ENCODE measurements around the gene KNCN. TPM values are rescaled to one million over a fixed set of nuclear protein-coding genes. Genes with fewer than 3 reads are reported as not detected.

The KNCN gene
- total RNA-seq, 1 donor from 2014 or later: not detected

DNA sequence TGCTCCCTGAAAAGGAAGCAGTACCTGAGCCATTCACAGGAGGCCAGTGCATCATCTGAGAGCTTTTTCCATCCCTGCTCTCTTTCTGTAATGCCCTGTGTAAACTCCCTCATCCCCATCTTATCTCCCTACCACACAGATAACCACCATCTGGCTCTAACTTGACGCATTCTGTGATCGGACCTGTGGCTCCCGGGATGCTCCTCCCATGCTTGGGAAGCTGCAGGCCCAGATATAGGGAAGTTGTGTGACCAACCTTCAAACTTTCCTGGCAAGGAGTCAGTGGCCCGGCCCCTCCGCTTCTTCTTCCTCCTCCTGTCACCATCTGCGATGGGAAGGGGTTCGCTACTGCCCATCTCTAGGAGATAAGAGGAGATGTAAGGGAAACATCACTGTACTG lies 31.5 kb upstream of the KNCN start:
- no peak for DNase-seq (ENCODE audit: low spot score in 2 of 2, unreplicated experiment in 2 of 2)
- TF ChIP-seq, protein P1, sequence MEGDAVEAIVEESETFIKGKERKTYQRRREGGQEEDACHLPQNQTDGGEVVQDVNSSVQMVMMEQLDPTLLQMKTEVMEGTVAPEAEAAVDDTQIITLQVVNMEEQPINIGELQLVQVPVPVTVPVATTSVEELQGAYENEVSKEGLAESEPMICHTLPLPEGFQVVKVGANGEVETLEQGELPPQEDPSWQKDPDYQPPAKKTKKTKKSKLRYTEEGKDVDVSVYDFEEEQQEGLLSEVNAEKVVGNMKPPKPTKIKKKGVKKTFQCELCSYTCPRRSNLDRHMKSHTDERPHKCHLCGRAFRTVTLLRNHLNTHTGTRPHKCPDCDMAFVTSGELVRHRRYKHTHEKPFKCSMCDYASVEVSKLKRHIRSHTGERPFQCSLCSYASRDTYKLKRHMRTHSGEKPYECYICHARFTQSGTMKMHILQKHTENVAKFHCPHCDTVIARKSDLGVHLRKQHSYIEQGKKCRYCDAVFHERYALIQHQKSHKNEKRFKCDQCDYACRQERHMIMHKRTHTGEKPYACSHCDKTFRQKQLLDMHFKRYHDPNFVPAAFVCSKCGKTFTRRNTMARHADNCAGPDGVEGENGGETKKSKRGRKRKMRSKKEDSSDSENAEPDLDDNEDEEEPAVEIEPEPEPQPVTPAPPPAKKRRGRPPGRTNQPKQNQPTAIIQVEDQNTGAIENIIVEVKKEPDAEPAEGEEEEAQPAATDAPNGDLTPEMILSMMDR (IDR thresholded peaks at IDR 0.05; ENCODE audit: unreplicated experiment): no peak
- no peaks in the 10 kb centered on the region for H3K4me1 Mint-ChIP-seq
- H3K9me3 Mint-ChIP-seq: no peaks in the 10 kb centered on the region
- no peak overlapping the region for H3K27ac Mint-ChIP-seq
- H3K4me3 Mint-ChIP-seq: no peak overlapping the region
- H3K27me3 Mint-ChIP-seq (ENCODE audit: low read depth): no peaks in the 10 kb centered on the region
- peaks cover 27% of the 10 kb centered on the region for H3K36me3 Mint-ChIP-seq

DNA sequence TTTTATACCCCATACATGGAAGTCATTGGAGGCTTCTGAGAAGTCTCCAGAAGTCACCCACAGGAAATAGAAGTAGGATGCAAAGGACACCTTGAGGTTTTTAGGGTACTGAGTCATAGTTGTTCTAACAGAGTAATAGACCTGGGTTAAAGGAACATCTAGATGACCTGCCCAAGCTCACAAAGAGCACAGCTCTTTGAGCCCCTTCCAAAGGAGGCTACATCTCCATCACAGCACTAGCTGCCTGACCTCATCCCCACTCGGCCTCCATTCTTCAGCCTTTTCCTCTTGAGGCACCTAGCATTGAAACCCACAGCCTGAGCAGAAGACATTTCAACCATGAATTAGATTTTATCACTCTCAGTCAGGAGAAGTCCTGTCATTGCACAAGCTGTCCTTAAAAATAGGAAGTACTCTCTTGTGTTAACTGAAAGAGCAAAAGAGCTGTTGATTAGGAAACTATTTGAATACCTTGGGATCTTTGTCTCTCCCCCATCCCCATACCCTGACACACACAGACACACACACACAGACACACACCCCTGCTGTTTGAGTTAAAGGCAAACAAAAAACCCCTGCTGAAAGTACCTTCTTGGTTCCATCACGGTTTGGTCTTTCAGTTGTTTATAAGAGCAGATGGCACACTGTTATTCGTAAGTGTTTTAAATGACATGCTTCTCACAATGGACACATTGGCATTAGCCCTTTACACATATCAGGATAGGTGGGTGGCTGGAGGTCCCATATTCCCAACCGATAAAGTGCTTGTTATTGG lies 30.4 kb upstream of the KNCN start:
- no peaks in the 10 kb centered on the region for H3K9me3 Mint-ChIP-seq
- no peak overlapping the region for H3K27ac Mint-ChIP-seq
- H3K4me1 Mint-ChIP-seq: no peaks in the 10 kb centered on the region
- peaks cover 28% of the 10 kb centered on the region for H3K36me3 Mint-ChIP-seq
- no peak overlapping the region for H3K4me3 Mint-ChIP-seq
- TF ChIP-seq, protein P1 (IDR thresholded peaks at IDR 0.05; ENCODE audit: unreplicated experiment): no peak
- no peaks in the 10 kb centered on the region for H3K27me3 Mint-ChIP-seq (ENCODE audit: low read depth)
- no peak for DNase-seq (ENCODE audit: low spot score in 2 of 2, unreplicated experiment in 2 of 2)

DNA sequence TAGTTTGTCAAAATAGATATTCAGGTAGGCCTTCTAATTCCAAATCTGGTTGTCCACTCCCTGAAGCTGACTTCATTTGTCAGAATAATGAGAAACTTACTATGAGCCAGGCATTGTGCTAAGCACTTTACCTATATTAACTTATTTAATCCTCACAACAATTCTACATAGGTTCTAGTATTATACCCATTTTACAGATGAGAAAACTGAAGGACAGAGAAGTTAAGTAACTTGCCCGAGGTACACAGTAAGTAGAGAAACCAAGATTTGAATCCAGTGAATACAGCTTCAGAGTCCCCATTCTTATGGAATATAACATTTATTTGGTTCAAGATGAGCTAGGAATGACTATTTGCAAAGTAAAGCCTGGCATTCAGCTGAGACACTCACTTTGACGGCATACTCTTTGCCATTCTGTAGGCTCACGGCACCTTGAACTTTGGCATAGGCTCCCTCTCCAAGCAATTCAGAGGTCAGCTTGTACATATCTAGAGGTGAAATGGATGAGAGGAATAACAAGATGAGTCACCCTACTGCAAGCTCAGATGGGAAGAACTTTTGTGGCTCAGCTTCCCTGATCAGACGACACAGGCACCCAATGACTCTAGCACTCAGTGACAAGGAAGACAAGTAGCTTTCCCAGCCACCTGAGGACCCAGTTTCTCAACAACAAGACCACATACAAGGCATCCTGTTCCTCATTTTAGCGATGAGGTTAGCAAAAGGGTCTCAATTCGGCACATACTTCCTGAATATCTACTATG lies 28.9 kb upstream of the KNCN start:
- H3K27me3 Mint-ChIP-seq (ENCODE audit: low read depth): no peaks in the 10 kb centered on the region
- peaks cover 28% of the 10 kb centered on the region for H3K36me3 Mint-ChIP-seq
- TF ChIP-seq, protein P1 (IDR thresholded peaks at IDR 0.05; ENCODE audit: unreplicated experiment): no peak
- H3K9me3 Mint-ChIP-seq: no peaks in the 10 kb centered on the region
- DNase-seq (ENCODE audit: low spot score in 2 of 2, unreplicated experiment in 2 of 2): no peak
- peaks cover 5% of the 10 kb centered on the region for H3K4me1 Mint-ChIP-seq
- H3K27ac Mint-ChIP-seq: no peak overlapping the region
- no peak overlapping the region for H3K4me3 Mint-ChIP-seq

DNA sequence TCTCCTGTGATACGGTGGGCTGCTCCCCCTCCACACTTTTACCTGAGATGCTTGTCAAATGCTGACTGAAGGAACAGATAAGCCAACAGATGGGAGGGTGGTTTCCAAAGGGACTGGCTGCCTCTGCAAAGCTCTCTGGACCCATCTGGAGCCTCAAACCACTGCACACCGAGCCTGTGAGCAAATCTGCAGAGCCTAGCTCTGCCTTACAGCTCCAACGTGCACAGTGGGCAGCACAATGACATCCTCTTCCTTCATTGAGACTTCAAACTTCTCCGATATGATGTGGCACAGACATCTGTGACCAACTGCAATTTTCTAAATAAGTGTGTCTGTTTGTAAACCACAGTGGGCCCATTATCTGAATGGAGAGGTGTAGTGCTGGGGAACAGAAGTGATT lies 26.2 kb upstream of the KNCN start:
- Mint-ChIP-seq H3K27me3 (ENCODE audit: low read depth) (no peaks in the 10 kb centered on the region), H3K27ac (no peak overlapping the region), H3K9me3 (no peaks in the 10 kb centered on the region), H3K4me1 (peaks cover 8% of the 10 kb centered on the region), H3K36me3 (peaks cover 25% of the 10 kb centered on the region), H3K4me3 (no peak overlapping the region)
- no peak for DNase-seq (ENCODE audit: low spot score in 2 of 2, unreplicated experiment in 2 of 2)
- TF ChIP-seq, protein P1 (IDR thresholded peaks at IDR 0.05; ENCODE audit: unreplicated experiment): no peak

DNA sequence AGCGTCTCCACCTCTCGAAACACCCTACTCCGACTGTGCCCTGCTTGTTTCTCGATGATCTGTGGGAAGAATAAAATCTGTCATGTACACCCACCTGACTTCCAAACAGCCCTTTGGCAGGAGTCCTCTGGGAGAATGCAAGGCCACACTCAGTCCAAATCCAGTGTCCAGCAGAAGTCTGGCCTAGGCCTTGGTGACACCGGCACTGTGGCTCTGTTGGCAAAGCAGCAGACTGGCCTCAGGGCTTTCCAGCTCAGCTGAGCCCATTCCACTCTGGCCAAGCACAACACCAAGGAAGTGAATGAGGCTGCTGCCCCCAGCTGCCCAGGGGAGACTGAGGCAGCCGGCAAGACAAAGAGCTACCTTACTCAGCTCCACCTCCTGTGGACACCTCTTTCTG lies 25.1 kb upstream of the KNCN start:
- Mint-ChIP-seq H3K27ac (no peak overlapping the region), H3K27me3 (ENCODE audit: low read depth) (no peaks in the 10 kb centered on the region), H3K9me3 (no peaks in the 10 kb centered on the region), H3K36me3 (peaks cover 18% of the 10 kb centered on the region), H3K4me1 (peaks cover 8% of the 10 kb centered on the region), H3K4me3 (no peak overlapping the region)
- no peak for DNase-seq (ENCODE audit: low spot score in 2 of 2, unreplicated experiment in 2 of 2)
- TF ChIP-seq, protein P1 (IDR thresholded peaks at IDR 0.05; ENCODE audit: unreplicated experiment): no peak
